ENCODE measurements around the gene WNT7B.

WNT7B gene

DNA sequence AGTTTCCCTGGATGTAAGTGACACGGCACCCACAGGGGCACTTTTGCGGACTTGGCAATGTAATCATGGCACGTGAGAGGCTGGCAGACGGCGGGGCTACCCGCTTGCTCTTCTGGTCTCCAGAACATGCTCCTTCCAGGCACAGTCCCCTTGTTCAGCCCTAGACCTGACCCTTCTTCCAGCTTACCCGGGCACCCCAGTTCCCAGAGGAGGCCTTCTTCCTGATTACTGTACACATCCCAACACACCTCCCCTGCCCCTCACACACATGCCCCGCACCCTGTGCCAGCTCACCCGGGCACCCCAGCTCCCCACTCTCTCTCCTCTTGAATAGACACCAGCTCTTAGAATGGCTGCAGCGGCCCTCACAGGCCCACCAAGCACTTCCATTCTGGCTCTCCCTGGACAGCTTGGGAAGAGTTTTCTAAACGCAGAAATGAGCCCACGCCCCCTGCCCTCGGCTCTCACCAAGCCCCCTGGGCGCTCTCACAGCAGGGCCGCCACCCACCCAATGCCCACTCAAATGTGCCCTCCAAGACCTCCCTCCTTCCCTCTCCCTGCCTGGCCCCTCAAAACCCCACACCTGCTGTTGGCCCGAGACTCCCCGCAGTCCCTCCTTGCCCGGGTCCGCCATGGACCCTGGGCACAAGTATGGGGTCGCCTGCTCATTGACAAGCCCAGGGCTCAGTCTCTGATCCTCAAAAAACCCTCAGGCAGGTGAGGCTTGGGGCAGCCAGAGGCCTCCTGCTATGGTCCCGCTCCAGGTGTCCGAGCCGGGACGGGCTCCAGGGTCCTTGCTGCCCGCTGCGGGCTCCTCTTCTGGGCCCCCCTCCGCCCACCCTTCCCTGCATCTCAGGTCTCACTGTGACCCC, 88.5 kb downstream of the WNT7B start:
- no CpG with 5 or more reads among the region's 27 CpGs for WGBS (ENCODE audit: extremely low coverage, insufficient coverage, low lambda C conversion rate)
- DNase-seq = no peak
- H3K18ac ChIP-seq (ENCODE audit: low read length) = no peak overlapping the region

DNA sequence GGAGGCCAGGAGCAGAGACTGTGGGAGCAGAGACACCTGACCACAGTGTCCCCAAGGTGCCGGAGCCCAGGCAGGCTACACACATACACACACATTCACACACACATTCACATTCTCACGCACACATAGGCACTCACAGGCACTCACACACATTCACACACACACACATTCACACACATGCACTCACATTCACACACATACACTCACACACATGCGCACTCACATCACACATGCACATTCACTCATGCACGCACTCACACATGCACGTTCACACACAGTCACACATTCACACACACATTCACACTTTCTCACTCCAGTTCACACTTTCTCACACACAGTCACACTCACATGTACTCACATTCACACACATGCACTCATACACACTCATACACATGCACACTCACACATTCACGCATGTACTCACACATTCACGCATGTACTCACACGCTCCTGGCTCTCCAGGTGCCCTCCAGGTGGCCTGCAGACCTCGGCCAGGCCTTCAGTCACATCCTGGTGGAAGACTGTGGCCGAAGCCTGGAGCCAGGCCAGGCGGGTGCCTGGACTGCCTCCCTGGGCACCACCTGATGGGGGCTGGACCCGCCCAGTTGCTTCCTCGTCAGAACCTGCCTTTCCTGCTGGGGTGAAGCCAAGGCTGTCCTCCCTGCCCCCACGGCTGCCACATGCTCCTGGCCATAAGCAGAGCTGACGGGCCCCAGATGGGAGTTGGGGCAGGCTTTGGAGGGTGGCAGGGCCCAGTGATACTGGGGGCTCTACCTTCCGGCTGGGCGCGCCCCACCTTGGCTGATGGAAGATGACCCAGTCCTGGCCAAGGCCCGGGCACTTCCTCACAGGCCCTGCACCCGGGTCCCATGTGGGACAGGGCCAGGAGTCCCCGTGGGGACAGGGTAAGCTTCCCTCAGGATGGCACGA, 89.5 kb downstream of the WNT7B start:
- Histone ChIP-seq H3K79me1 (ENCODE audit: low read length) (no peaks in the 10 kb centered on the region), H4K5ac (ENCODE audit: low read length) (no peak overlapping the region), H3K36me3 (ENCODE audit: control insufficient read depth, insufficient read depth, low read length) (no peaks in the 10 kb centered on the region), H3K27ac (ENCODE audit: low read depth, low read length) (no peak overlapping the region), H4K8ac (ENCODE audit: low read depth, low read length) (no peak overlapping the region), H3K27me3 (ENCODE audit: insufficient read depth, low read length, poor library complexity) (no peaks in the 10 kb centered on the region), H3K23ac (ENCODE audit: low read length) (no peak overlapping the region), H2BK5ac (ENCODE audit: low read length) (no peak overlapping the region), H2BK15ac (replicated peaks; ENCODE audit: low read depth) (no peak overlapping the region), H3K9ac (ENCODE audit: low read length) (no peak overlapping the region), H3K4me3 (ENCODE audit: low read length) (no peak overlapping the region), H2AK5ac (ENCODE audit: low read length) (no peak overlapping the region), H3K4me2 (ENCODE audit: low read length) (no peak overlapping the region), H3K4ac (ENCODE audit: low read depth, low read length) (no peak overlapping the region), H3K79me2 (ENCODE audit: control insufficient read depth, insufficient read depth, low read length) (no peaks in the 10 kb centered on the region), H2BK120ac (ENCODE audit: low read depth, low read length) (no peak overlapping the region), H3K18ac (ENCODE audit: low read length) (no peak overlapping the region), H3K56ac (ENCODE audit: low read length) (no peak overlapping the region), H3K4me1 (ENCODE audit: control insufficient read depth, low read depth, low read length) (no peaks in the 10 kb centered on the region)
- WGBS (ENCODE audit: extremely low coverage, insufficient coverage, low lambda C conversion rate) = no CpG with 5 or more reads among the region's 22 CpGs
- DNase-seq = no peak

More for the DNA sequence above, 88.5 kb downstream of the WNT7B start:
- H3K23ac ChIP-seq (ENCODE audit: low read length) = no peak overlapping the region
- no peak overlapping the region for H3K9ac ChIP-seq (ENCODE audit: low read length)
- H3K27ac ChIP-seq (ENCODE audit: low read depth, low read length) = no peak overlapping the region
- H3K27me3 ChIP-seq (ENCODE audit: insufficient read depth, low read length, poor library complexity) = no peaks in the 10 kb centered on the region
- no peak overlapping the region for H2BK5ac ChIP-seq (ENCODE audit: low read length)
- no peaks in the 10 kb centered on the region for H3K79me1 ChIP-seq (ENCODE audit: low read length)
- H3K4ac ChIP-seq (ENCODE audit: low read depth, low read length) = no peak overlapping the region
- no peak overlapping the region for H4K8ac ChIP-seq (ENCODE audit: low read depth, low read length)
- H2BK15ac ChIP-seq (replicated peaks; ENCODE audit: low read depth) = no peak overlapping the region
- H3K4me1 ChIP-seq (ENCODE audit: control insufficient read depth, low read depth, low read length) = no peaks in the 10 kb centered on the region
- no peak overlapping the region for H3K56ac ChIP-seq (ENCODE audit: low read length)
- no peak overlapping the region for H2AK5ac ChIP-seq (ENCODE audit: low read length)
- no peak overlapping the region for H3K4me2 ChIP-seq (ENCODE audit: low read length)
- no peaks in the 10 kb centered on the region for H3K36me3 ChIP-seq (ENCODE audit: control insufficient read depth, insufficient read depth, low read length)
- H4K5ac ChIP-seq (ENCODE audit: low read length) = no peak overlapping the region
- H3K79me2 ChIP-seq (ENCODE audit: control insufficient read depth, insufficient read depth, low read length) = no peaks in the 10 kb centered on the region
- no peak overlapping the region for H3K4me3 ChIP-seq (ENCODE audit: low read length)
- H2BK120ac ChIP-seq (ENCODE audit: low read depth, low read length) = no peak overlapping the region

DNA sequence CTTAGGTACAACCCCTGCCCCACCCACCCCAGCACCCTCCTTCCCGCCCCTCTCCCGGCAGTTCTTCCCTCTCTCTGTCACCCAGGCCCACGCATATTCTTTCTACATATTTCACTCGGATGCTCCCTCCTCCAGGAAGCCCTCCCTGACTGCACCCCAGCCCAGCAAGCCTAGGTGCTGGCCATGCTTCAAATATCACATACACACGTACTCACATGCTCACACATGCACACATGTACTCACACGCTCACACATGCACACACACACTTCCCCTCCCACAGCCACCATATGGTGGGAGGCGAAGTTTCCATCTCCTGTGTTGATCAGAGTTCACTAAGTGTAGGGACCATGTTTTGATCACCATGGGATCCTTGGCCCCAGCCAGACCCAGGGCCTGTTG, 90.4 kb downstream of the WNT7B start:
- H2BK120ac ChIP-seq (ENCODE audit: low read depth, low read length) = no peak overlapping the region
- no peaks in the 10 kb centered on the region for H3K4me1 ChIP-seq (ENCODE audit: control insufficient read depth, low read depth, low read length)
- H3K18ac ChIP-seq (ENCODE audit: low read length) = no peak overlapping the region
- H3K36me3 ChIP-seq (ENCODE audit: control insufficient read depth, insufficient read depth, low read length) = no peaks in the 10 kb centered on the region
- H3K4me3 ChIP-seq (ENCODE audit: low read length) = no peak overlapping the region
- no peak overlapping the region for H2AK5ac ChIP-seq (ENCODE audit: low read length)
- H2BK15ac ChIP-seq (replicated peaks; ENCODE audit: low read depth) = no peak overlapping the region
- H2BK5ac ChIP-seq (ENCODE audit: low read length) = no peak overlapping the region
- no peak overlapping the region for H3K56ac ChIP-seq (ENCODE audit: low read length)
- no peak overlapping the region for H4K8ac ChIP-seq (ENCODE audit: low read depth, low read length)
- no CpG with 5 or more reads among the region's 7 CpGs for WGBS (ENCODE audit: extremely low coverage, insufficient coverage, low lambda C conversion rate)
- no peak overlapping the region for H3K23ac ChIP-seq (ENCODE audit: low read length)
- peaks cover under 1% of the 10 kb centered on the region for H3K27me3 ChIP-seq (ENCODE audit: insufficient read depth, low read length, poor library complexity)
- no peaks in the 10 kb centered on the region for H3K79me1 ChIP-seq (ENCODE audit: low read length)
- no peak overlapping the region for H3K27ac ChIP-seq (ENCODE audit: low read depth, low read length)
- no peak overlapping the region for H3K4ac ChIP-seq (ENCODE audit: low read depth, low read length)
- no peak for DNase-seq
- no peaks in the 10 kb centered on the region for H3K79me2 ChIP-seq (ENCODE audit: control insufficient read depth, insufficient read depth, low read length)
- H3K4me2 ChIP-seq (ENCODE audit: low read length) = no peak overlapping the region
- H4K5ac ChIP-seq (ENCODE audit: low read length) = no peak overlapping the region
- no peak overlapping the region for H3K9ac ChIP-seq (ENCODE audit: low read length)

- Histone ChIP-seq H3K4me3 (ENCODE audit: low read length) (no peak overlapping the region), H2BK15ac (replicated peaks; ENCODE audit: low read depth) (no peak overlapping the region), H3K27ac (ENCODE audit: low read depth, low read length) (no peak overlapping the region), H3K4me2 (ENCODE audit: low read length) (no peak overlapping the region), H4K5ac (ENCODE audit: low read length) (no peak overlapping the region), H3K4ac (ENCODE audit: low read depth, low read length) (no peak overlapping the region), H3K36me3 (ENCODE audit: control insufficient read depth, insufficient read depth, low read length) (no peaks in the 10 kb centered on the region), H2BK120ac (ENCODE audit: low read depth, low read length) (no peak overlapping the region), H3K18ac (ENCODE audit: low read length) (no peak overlapping the region), H4K8ac (ENCODE audit: low read depth, low read length) (no peak overlapping the region), H3K56ac (ENCODE audit: low read length) (no peak overlapping the region), H3K9ac (ENCODE audit: low read length) (no peak overlapping the region), H3K79me2 (ENCODE audit: control insufficient read depth, insufficient read depth, low read length) (no peaks in the 10 kb centered on the region), H2BK5ac (ENCODE audit: low read length) (no peak overlapping the region), H3K27me3 (ENCODE audit: insufficient read depth, low read length, poor library complexity) (peaks cover 6% of the 10 kb centered on the region), H3K4me1 (ENCODE audit: control insufficient read depth, low read depth, low read length) (no peaks in the 10 kb centered on the region), H2AK5ac (ENCODE audit: low read length) (no peak overlapping the region), H3K23ac (ENCODE audit: low read length) (no peak overlapping the region), H3K79me1 (ENCODE audit: low read length) (no peaks in the 10 kb centered on the region)
- no CpG with 5 or more reads among the region's 21 CpGs for WGBS (ENCODE audit: extremely low coverage, insufficient coverage, low lambda C conversion rate)
- DNase-seq = no peak
These were observed 91.0 kb downstream of the WNT7B start for GRCh38 chr22:45885941-45886395.

GRCh38 chr22:45885171-45885840, 91.7 kb downstream of the WNT7B start:
- Histone ChIP-seq H3K56ac (ENCODE audit: low read length) (no peak overlapping the region), H3K79me1 (ENCODE audit: low read length) (no peaks in the 10 kb centered on the region), H3K9ac (ENCODE audit: low read length) (no peak overlapping the region), H3K27me3 (ENCODE audit: insufficient read depth, low read length, poor library complexity) (peaks cover 13% of the 10 kb centered on the region), H2BK120ac (ENCODE audit: low read depth, low read length) (no peak overlapping the region), H2AK5ac (ENCODE audit: low read length) (no peak overlapping the region), H3K4me2 (ENCODE audit: low read length) (no peak overlapping the region), H3K4me1 (ENCODE audit: control insufficient read depth, low read depth, low read length) (no peaks in the 10 kb centered on the region), H3K23ac (ENCODE audit: low read length) (no peak overlapping the region), H3K79me2 (ENCODE audit: control insufficient read depth, insufficient read depth, low read length) (no peaks in the 10 kb centered on the region), H3K4ac (ENCODE audit: low read depth, low read length) (no peak overlapping the region), H2BK15ac (replicated peaks; ENCODE audit: low read depth) (no peak overlapping the region), H2BK5ac (ENCODE audit: low read length) (no peak overlapping the region), H3K27ac (ENCODE audit: low read depth, low read length) (no peak overlapping the region), H3K18ac (ENCODE audit: low read length) (no peak overlapping the region), H4K5ac (ENCODE audit: low read length) (no peak overlapping the region), H4K8ac (ENCODE audit: low read depth, low read length) (no peak overlapping the region), H3K4me3 (ENCODE audit: low read length) (no peak overlapping the region), H3K36me3 (ENCODE audit: control insufficient read depth, insufficient read depth, low read length) (no peaks in the 10 kb centered on the region)
- no peak for DNase-seq
- WGBS (ENCODE audit: extremely low coverage, insufficient coverage, low lambda C conversion rate) = no CpG with 5 or more reads among the region's 16 CpGs
